ENCODE data around the gene PLEKHH2.

- no peak for TF ChIP-seq CTCF (IDR thresholded peaks at IDR 0.05)
- TF ChIP-seq POLR2A (IDR thresholded peaks at IDR 0.05) = no peak
Observed at GRCh38 chr2:43592443-43592842, 44.6 kb upstream of the PLEKHH2 start.

All from adrenal gland (tissue), 5 donors.